DOHH2 (cell line): ENCODE data around the gene LRRIQ3.

ENCODE experiments used
- CTCF ChIP-seq: fragments of 200-600 bp; sonication (generic); IDR thresholded peaks from one replicate; pipeline ENCODE4 v1.5.1; 2014; ENCODE audit warnings: antibody characterized with exemption, mild to moderate bottlenecking, low read depth, low read length; ENCODE audit not compliant: poor library complexity, severe bottlenecking
- EZH2phosphoT487 ChIP-seq: fragments of 200-600 bp; sonication (generic); IDR thresholded peaks from 2 replicates; pipeline ENCODE4 v1.6.1; 2017; ENCODE audit warnings: borderline replicate concordance, mild to moderate bottlenecking, antibody characterized with exemption, low read length, moderate library complexity, mixed read lengths

GRCh38 chr1:74197255-74197654, 721 bp downstream of the LRRIQ3 start:
- TF ChIP-seq CTCF, result no peak
- TF ChIP-seq EZH2phosphoT487, result no peak
